Ovary (tissue), 3 donors: Measurements from ENCODE around the gene TECR.

Source experiments
- CTCF ChIP-seq, 3 donors: fragments of 450-650 bp in 2 of 3; fragments of 200-600 bp in 1 of 3; IDR thresholded peaks; one replicate each; pipeline versions ENCODE4 v1.5.1 to v1.8.0; 2016 to 2022; ENCODE audit warnings: antibody characterized with exemption in 3 of 3, mild to moderate bottlenecking in 1 of 3
- POLR2A ChIP-seq: fragments of 450-650 bp; IDR thresholded peaks from one replicate; pipeline ENCODE4 v1.6.1; 2017; ENCODE audit warnings: antibody characterized with exemption, mild to moderate bottlenecking, moderate library complexity
- donor health status: DM: no; HTN: no; CAD: no.

- TF ChIP-seq CTCF (IDR thresholded peaks at IDR 0.05) (no peak), POLR2A (no peak)
These were observed 18.2 kb upstream of the TECR start for GRCh38 chr19:14511229-14511593.
